GM18517 (cell line): ENCODE data around the gene FAM47E.
"Not testable (repeated sequence)": the region's sequence is repeated elsewhere in the genome, so short reads cannot be mapped to it uniquely, and the experiment has no call there.

Experiments
- ATAC-seq: cut with Tn5 transposase; IDR thresholded peaks from one replicate; pipeline ENCODE4 v1.9.1; 2021; ENCODE audit warnings: mild to moderate bottlenecking, moderate library complexity; ENCODE audit not compliant: unreplicated experiment

FAM47E gene

DNA sequence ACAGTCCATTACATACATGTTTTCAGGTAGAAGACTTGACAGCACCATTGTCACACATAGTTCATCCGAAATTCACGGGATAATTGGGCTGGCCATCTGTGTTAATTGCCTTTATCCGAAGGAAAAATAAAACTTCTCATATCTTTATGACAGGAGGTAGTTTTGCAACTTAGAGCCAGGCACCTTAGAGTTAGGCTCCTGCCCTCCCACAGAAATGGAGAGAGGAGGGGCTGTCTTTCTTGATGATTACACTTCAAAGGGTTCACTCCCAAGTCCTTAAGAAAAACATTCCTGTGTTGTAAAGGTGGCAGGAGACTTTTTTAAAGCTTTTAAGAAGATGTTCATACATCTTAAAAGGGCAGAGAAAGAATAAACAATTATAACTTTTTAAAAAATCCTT lies 27.4 kb upstream of the FAM47E start:
- ATAC-seq: no peak

DNA sequence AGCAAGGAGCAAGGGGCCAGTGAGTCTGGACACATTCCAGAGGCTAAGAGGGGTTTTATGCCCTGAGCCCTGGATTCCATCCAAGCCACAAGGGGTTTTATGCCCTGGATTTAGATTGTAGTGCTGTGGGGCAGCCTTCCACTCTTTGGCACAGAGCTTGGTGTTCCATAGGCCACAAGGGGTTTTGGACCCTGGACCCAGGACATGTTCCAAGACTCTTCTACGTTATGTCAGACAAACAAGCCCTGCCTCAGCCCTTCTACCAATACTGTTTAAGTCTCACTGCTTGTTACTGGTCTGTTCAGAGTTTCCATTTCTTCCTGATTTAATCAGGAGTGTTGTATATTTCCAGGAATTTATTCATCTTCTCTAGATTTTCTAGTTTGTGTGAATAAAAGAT lies 25.1 kb upstream of the FAM47E start:
- ATAC-seq: no peak

DNA sequence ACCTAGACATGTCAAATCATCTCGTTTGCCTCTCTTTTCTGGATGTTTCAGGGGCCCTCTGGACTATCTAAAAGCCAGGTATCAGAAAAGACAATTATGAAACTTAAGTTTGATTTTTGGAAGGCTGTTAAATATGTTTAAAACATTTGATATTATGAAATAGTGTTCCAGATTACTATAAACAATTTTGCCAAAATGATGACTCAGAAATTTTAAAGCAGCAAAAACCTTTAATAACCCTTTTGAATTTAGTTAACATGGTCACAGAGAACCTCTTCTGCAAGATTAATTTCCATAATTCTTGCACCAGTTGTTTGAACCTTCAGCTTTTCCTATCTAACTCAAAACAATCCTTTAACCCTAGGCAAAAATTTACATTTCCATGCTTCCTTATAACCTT lies 18.8 kb upstream of the FAM47E start:
- no peak for ATAC-seq

DNA sequence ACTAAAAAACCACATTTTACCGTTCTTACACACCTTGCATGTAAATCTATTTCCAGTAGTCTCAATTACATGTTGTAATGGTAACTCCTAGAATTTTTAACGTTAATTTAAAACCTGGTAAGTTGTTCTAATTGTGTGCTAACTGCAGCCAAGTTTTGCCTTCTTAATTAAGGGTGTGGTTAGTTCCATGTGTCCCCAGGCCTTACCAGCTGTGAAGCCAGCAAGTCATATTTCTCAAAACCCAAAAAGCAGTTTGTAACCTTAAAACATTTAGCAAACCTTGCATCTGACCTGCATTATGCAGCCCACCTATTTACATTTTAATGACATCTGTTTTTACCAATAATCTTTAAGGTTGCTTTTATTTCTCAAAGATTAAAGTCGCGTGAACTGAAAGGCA lies 18.4 kb upstream of the FAM47E start:
- ATAC-seq: no peak

DNA sequence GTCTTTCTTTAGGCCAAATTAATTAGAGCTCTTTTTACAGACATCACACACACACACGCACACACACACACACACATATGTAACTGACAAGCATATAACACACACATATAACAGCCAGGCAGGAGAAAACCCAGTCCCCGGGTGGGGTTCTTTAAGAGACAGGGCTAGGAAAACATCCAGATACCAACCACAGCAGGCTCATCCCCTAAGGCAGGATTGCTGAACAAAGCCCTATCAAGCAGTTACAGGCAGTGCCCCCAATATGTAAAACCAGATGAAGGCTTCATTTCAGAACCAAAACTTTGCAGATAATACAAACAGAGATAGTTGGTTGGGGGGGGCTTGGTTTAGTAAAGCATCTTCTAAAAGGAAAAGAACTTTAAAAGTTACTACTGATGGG lies 18.0 kb upstream of the FAM47E start:
- no peak for ATAC-seq

DNA sequence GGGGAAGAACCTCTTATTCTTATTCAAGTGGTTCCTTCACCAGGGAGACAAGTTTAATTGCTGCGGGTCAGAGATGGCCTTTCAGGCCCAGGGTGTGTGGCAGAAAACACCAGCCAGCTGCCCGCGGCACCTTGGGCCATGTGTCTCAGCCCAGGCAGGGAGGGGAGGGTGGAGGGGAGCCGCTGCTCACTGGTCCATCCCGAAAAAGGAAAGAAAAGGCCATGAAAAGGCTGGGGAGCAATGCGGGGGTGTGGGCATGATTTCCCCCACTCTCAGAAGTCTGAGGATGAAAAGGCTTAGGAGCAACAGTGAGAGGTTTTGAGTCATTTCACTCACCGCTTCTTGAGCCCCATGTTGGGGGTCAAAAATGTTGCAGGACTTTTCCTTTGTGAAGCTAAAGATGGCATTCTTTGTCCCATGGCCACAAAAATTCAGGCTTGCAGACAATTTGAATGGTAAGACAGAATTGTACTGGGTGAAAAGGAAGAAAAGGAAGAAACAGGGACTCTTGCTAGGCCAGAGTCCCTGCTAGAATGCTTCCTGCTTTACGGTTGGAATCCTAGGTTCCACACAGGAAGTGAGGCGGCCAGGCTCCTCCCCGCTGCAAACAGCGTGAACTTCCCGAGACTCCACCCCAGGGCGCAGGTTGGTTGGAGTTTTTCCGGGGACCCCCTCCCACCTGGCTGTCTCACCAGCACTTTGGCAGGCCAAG lies 17.4 kb upstream of the FAM47E start:
- ATAC-seq: no peak

DNA sequence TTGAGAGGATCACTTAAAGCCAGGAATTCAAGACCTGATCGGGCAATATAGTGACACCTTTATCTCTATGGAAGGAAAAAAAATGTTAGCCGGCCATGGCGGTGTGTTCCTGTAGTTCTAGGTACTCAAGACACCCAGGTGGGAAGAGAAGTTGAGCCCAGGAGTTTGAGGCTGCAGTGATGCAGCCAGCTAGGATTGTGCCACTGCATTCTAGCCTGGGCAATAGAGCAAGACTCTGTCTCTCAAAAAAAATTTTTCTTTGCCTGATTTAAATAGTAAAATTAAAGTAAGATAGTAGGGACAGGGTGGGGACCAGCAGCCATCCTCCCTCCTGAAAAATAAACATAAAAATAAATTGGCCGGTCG lies 16.9 kb upstream of the FAM47E start:
- no peak for ATAC-seq

DNA sequence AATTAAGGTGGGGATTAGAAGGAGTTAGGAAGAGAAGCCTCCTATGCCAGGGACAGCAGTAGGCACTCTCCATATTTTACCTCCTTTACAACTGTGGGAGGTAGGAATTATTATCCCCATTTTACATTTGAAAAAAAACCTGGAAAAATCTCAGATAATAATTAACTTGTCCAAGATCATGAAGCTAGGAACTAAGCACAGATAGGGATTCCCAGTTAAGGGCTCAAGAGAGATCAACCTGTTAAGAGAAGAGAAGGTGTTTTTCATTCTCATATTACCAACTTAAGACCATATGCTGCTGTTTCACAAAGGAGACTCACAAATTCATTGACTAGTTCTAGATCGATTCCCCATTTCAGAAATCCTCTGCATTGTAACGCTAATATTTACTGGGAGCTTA lies 16.1 kb upstream of the FAM47E start:
- ATAC-seq: no peak

DNA sequence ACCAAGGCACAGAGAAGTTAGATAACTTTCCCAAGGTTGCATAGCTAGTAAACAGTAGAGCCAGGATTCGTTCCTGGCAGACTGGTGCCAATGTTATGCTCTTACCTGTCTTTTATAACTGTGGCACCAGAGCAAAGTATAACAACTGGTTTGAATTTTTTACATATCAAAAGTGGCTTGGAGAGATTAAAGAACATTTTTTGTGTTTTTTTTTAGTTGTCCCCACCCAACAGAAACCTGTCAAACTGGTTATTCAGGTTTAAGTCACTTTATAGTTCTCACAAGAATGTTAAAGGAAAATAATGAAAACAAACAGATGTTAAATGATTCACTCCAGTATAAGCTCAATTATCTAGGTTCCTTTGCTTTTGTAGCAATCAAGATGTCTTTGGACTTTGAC lies 15.6 kb upstream of the FAM47E start:
- no peak for ATAC-seq

DNA sequence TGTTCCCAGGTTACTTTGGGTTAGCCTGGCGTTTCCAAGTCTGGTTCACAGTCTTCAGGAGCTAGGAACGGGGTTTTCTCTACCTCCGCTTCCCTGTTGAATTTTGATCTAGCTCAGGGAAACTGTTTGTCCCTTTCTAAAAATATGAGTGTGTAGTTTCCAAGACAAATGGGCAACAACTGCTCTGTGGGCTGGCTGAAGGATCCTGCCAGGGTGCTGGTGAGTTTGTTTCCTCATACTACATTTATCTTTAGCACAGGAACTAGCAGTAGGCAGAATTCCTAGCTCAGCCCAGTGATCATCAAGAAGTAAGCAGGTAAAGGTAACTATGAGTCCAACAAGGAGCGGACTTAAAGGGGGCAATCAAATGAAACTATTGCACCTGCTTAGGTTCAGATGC lies 13.3 kb upstream of the FAM47E start:
- ATAC-seq: no peak

DNA sequence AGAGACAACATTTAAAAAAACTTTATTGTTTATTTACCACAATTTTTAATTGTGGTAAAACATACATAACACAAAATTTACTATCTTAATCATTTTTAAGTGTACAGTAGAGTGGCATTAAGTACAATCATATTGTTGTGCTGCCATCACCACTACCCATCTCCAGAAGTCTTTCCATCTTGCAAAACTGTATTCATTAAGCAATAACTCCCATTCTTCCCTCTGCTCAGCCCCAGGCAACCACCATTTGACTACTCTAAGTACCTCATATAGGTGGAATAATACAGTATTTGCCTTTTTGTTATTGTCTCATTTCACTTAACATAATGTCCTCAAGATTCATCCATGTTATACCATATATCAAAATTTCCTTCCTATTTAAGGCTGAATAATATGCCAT lies 12.8 kb upstream of the FAM47E start:
- ATAC-seq: no peak

DNA sequence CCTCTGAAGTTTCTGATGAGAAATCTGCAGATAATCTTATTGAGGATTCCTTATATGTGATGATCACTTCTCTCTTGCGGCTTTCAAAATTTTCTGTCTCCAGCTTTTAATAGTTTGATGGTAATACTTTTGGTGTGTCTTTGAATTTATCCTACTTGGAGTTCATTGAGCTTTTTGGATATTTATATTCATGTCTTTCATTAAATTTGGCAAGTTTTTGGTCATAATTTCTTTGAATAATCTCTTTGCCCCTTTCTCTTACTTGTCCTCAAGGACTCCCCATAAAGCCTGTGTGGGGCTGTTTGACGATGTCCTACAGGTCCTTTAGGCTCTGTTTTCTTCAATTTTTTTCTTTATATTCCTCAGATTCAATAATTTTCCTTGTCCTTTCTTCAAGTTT lies 11.3 kb upstream of the FAM47E start:
- ATAC-seq: no peak

DNA sequence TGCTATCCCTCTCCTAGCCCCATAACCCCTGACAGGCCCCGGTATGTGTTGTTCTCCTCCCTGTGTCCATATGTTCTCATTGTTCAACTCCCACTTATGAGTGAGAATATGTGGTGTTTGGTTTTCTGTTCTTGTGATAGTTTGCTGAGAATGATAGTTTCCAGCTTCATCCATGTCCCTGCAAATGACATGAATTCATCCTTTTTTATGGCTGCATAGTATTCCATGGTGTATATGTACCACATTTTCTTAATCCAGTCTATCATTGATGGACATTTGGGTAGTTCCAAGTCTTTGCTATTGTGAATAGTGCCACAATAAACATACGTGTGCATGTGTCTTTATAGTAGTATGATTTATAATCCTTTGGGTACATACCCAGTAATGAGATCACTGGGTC lies 7.6 kb upstream of the FAM47E start:
- not testable (repeated sequence) for ATAC-seq

DNA sequence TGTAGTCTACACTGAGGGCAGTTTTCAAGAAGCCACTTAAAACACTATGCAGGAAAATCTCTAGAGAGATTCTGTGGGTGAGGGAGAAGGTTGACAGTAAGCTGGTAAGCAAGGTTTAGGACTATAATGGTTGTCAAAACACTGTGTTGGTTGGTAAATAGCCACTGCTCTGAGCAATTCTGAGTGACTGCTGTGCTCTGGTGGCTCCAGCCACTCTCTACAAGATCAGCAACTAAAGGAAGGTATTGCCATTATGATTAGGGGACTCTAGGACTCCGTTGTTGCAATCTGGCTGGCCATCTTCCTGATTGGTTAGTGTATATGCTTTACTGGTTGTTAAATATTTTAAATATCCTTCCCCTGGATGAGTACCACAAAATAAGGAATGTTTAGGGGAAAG lies 5.5 kb upstream of the FAM47E start:
- ATAC-seq: no peak

DNA sequence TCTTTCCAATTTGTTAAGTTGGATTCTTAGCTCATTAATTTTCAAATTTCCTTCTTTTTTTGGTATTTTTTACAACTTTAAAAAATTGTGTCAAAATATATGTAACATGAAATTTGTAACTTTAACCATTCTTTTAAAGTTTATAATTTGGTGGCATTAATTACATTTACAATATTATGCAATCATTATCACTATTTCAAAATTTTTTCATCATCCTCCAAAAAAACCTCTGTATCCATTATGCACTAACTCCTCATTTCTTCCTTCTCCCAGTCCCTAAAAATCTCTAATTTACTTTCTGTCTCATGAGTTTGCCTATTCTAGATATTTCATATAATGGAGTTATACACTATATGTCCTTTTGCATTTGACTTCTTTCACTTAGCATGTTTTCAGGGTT lies 4.7 kb upstream of the FAM47E start:
- ATAC-seq: no peak

DNA sequence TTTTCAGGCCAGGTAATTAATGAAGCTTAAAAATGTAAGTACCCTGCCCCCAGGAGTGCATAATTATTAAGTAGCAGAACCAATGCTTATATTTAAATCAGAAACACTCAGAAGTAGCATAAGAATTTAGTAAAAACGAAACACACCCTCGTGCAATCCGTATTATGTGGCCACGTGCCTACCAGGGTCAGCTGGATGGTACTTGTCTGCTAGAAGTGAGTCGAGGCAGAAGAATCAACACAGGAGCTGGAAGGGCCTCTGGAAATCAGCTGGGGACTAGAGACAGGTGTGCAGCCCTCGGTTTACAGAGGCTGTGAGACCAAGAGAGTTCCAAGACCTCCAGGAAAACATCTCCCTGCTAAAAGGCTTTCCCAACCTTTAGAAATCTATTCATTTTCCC lies 559 bp upstream of the FAM47E start:
- ATAC-seq: no peak

DNA sequence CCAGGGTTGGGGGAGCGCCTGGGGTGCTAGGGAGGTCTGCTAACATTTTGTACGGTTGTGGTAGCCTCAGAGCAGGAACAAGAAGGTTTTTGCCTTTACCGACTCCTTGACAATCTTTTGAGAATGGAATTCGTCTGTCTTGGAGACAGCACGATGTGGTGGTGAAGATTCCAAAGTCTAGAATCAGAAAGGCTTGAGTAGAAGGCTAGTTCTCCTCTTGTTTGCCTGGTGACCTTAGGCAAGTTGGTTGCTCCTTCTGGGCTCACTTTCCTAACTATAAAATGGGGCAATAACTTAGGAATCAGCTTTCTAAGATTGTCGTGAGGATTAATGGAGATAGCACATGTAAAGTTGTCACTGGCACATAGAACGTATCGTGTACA lies 741 bp downstream of the FAM47E start:
- ATAC-seq: no peak

DNA sequence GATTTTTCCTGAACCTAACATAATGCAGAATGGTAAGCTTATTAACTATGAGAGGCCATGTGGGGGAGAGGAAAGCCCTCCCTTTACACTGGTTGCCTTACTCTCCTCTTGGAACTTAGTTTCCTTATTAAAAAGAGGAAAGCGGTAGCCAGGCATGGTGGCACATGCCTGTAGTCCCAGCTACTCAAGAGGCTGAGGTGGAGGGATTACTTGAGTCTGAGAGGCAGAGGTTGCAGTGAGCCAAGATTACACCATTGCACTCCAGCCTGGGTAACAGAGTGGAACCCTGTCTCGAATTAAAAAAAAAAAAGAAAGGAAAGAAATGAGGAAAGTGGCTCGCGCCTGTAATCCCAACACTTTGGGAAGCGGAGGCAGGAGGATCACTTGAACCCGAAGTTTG lies 2.0 kb downstream of the FAM47E start:
- ATAC-seq: no peak

DNA sequence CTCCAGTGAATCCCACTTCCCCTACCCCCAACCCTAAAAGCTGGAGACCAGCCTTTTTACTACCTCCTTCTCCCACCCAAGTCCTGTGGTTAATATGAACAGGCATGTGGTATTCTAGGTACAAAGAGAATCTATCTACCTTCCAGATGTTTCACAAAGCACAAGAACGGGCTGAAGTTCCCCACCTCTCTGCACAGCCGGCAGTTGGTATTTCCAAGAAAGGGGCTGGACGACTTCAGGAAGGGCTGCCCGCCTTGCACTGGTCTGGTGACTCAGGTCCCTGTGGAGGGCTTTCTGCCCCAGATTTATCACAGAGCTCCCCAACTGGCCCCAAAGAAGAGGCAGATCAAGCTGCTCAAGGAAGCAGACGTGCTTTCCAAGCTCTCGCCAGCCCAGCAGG lies 4.5 kb downstream of the FAM47E start:
- no peak for ATAC-seq

DNA sequence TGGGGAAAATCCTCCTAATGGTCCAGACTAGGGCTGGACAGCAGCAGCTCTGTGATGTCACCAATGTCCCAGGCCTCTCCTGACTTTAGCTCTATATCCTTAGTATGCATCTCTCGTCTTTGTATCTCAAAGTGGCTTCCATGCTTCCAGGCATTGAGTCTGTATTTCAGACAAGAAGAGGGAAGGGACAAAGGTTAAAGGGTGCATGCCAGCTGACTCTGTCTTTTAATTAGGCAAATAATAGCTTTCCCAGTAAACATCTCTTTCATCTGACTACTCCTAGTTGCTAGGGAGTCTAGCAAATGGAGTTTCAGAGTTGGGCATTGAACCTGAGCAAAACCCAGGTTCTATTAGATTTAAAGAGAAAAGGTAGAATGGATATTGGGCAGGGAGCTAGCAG lies 5.4 kb downstream of the FAM47E start:
- ATAC-seq: no peak

DNA sequence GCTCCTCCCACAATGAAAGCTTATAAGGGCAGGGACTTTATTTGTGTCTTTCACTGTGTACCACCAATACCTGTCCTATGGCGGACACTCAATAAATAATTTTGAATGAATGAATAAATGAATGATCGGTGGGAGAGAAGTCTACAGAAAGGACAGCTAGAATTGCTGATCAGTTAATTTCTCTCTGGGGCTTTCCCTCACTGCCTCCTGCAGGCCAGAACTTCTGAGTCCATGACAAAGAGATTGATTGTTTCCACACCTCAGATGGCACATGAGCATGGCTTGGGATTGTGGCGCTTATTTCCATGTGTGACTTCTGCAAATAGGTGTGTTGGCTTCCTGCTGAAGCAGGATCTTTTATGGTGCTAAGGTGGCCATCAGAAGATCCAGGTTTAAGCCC lies 6.3 kb downstream of the FAM47E start:
- no peak for ATAC-seq

DNA sequence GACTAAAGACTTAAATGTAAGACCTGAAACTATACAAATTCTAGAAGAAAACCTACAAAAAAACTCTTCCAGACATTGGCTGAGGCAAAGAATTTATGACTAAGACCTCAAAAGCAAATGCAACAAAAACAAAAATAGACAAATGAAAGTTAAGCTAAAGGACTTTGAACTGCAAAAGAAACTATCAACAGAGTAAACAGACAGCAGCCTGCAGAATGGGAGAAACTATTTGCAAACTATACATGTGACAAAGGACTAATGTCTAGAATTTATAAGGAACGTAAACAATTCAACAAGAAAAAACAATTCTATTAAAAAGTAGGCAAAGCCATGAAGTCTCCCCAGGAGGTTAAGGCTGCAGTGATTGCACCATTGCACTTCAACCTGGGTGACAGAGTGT lies 9.1 kb downstream of the FAM47E start:
- no peak for ATAC-seq

DNA sequence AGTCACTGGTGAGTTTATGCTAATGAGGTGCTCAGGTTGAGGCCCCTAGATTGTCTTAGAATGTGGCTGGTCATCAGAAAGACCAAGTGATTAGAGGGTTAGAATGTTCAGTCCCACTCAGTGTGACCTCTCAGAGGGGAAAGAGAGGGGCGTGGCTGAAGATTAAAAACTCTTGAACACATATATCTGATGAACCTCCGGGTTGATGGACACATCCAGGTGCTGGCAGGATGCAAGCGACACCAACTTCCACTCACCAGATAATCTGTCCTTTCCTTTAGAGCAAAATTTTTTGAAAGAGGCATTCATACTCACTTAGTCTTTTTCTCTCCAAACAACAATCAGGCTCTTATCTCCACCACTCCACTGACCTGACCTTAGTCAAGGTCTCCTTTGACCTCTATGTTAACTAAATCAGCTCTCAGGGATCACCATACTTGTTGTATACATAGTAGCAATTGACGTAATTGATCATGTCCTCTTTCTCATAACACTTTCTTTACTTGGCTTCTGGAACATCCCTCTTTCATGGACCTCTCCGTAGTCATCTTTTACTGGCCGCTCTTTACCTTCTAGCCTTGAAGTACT lies 14.2 kb downstream of the FAM47E start:
- no peak for ATAC-seq
